ENCODE results near the gene GARIN3. TPM values are rescaled to one million over a fixed set of nuclear protein-coding genes. Genes with fewer than 3 reads are reported as not detected.

The GARIN3 gene
- total RNA-seq, 1 donor from 2014 or later, result not detected

GRCh38 chr5:157148734-157149615, 17.1 kb downstream of the GARIN3 start:
- no peaks in the 10 kb centered on the region for H3K27me3 Mint-ChIP-seq
- ChIA-PET CTCF (interaction anchor here (0.6 to 4.9 kb wide), 24 partner anchors 11 to 194 kb away, joined by 3 to 105 read pairs (median 4); no protein-coding TSS in a partner anchor), POLR2A (interaction anchor here (0.5 to 1.9 kb wide), 4 partner anchors 104 to 221 kb away, joined by 4 to 21 read pairs (median 5); no protein-coding TSS in a partner anchor)
- no peaks in the 10 kb centered on the region for H3K36me3 Mint-ChIP-seq (ENCODE audit: low read depth)
- peak; percentile 81 for ATAC-seq (ENCODE audit: low read depth)
- H3K9me3 Mint-ChIP-seq, result no peaks in the 10 kb centered on the region
- TF ChIP-seq, protein P1, sequence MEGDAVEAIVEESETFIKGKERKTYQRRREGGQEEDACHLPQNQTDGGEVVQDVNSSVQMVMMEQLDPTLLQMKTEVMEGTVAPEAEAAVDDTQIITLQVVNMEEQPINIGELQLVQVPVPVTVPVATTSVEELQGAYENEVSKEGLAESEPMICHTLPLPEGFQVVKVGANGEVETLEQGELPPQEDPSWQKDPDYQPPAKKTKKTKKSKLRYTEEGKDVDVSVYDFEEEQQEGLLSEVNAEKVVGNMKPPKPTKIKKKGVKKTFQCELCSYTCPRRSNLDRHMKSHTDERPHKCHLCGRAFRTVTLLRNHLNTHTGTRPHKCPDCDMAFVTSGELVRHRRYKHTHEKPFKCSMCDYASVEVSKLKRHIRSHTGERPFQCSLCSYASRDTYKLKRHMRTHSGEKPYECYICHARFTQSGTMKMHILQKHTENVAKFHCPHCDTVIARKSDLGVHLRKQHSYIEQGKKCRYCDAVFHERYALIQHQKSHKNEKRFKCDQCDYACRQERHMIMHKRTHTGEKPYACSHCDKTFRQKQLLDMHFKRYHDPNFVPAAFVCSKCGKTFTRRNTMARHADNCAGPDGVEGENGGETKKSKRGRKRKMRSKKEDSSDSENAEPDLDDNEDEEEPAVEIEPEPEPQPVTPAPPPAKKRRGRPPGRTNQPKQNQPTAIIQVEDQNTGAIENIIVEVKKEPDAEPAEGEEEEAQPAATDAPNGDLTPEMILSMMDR (IDR thresholded peaks at IDR 0.05), result peak; percentile 45
- H3K4me1 Mint-ChIP-seq, result peaks cover 8% of the 10 kb centered on the region
- intact Hi-C loops (cut with micrococcal nuclease), result loop anchor here (1.0 to 10.0 kb wide), 8 partner anchors 23 to 594 kb away; partner anchors contain the start of gene LSM11
- H3K4me3 Mint-ChIP-seq, result no peak overlapping the region
- no peak for DNase-seq
- no peak overlapping the region for H3K27ac Mint-ChIP-seq

- DNase-seq, result peak; percentile 24
- TF ChIP-seq, protein P1 (IDR thresholded peaks at IDR 0.05), result no peak
- Mint-ChIP-seq H3K27me3 (no peaks in the 10 kb centered on the region), H3K4me1 (peaks cover 45% of the 10 kb centered on the region), H3K27ac (peak overlapping the region; percentile 99), H3K9me3 (no peaks in the 10 kb centered on the region), H3K36me3 (ENCODE audit: low read depth) (peaks cover 22% of the 10 kb centered on the region), H3K4me3 (peak overlapping the region; percentile 99)
- intact Hi-C loops (cut with micrococcal nuclease), result loop anchor here (1.0 to 10.0 kb wide), 3 partner anchors 123 to 741 kb away; partner anchors contain the start of gene CYFIP2
- ChIA-PET POLR2A (interaction anchor here (0.6 to 2.8 kb wide), 19 partner anchors 10 to 588 kb away, joined by 3 to 47 read pairs (median 6); partner anchors contain the start of genes CYFIP2, HAVCR2 and THG1L), CTCF (interaction anchor here (1.3 to 2.4 kb wide), 2 partner anchors 29 to 110 kb away, joined by 3 to 21 read pairs; no protein-coding TSS in a partner anchor)
- ATAC-seq (ENCODE audit: low read depth), result peak; percentile 53
Observed at GRCh38 chr5:157143127-157143971, 22.7 kb downstream of the GARIN3 start.

GRCh38 chr5:157142317-157143126, 23.5 kb downstream of the GARIN3 start, which contains the start of gene MED7:
Gene MED7 (minus strand): TSS chr5:157142865. CDS start chr5:157139431, 3,434 bp downstream.
- ChIA-PET POLR2A (interaction anchor here (0.5 to 2.8 kb wide), 20 partner anchors 9 to 589 kb away, joined by 3 to 47 read pairs (median 6); partner anchors contain the start of genes CYFIP2, HAVCR2 and THG1L), CTCF (interaction anchor here (1.0 to 2.4 kb wide), 5 partner anchors 10 to 186 kb away, joined by 3 to 21 read pairs (median 4); no protein-coding TSS in a partner anchor)
- Mint-ChIP-seq H3K4me1 (peaks cover 45% of the 10 kb centered on the region), H3K4me3 (peak within 1 kb of the TSS; percentile 99), H3K27ac (peak within 1 kb of the TSS; percentile 99), H3K36me3 (ENCODE audit: low read depth) (peaks cover 30% of the 10 kb centered on the region), H3K27me3 (no peaks in the 10 kb centered on the region), H3K9me3 (no peaks in the 10 kb centered on the region)
- peak; percentile 97 for ATAC-seq (ENCODE audit: low read depth)
- intact Hi-C loops (cut with micrococcal nuclease), result loop anchor here (1.0 to 10.0 kb wide), 5 partner anchors 30 to 740 kb away; partner anchors contain the start of genes CYFIP2 and HAVCR2
- peak; percentile 75 for DNase-seq
- TF ChIP-seq, protein P1 (IDR thresholded peaks at IDR 0.05), result no peak

DNA sequence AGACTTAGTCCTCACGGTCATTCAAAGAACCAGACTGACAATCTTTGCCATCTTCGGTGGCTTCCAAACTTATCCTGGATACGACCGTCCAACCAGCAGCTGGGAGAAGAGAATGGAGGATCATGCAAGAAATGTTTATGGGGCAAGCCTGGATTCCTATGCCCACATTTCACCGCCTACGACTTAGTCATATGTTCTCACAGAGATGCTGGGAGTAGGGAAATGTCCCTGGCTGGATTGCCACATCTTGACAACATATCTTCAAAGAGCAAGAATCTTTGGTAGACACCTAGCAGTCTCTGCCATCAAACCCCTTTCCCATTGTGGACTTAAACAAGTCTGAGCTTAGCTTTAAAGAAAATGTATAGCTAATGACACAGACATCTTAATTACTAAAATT, 28.4 kb downstream of the GARIN3 start:
- H3K4me3 Mint-ChIP-seq, result no peak overlapping the region
- TF ChIP-seq, protein P1 (IDR thresholded peaks at IDR 0.05), result no peak
- ATAC-seq (ENCODE audit: low read depth) (no peak), DNase-seq (no peak)
- no peaks in the 10 kb centered on the region for H3K27me3 Mint-ChIP-seq
- H3K36me3 Mint-ChIP-seq (ENCODE audit: low read depth), result peaks cover 35% of the 10 kb centered on the region
- intact Hi-C loops (cut with micrococcal nuclease), result no loop called here
- POLR2A ChIA-PET, result no interaction called here
- peaks cover 39% of the 10 kb centered on the region for H3K4me1 Mint-ChIP-seq
- H3K27ac Mint-ChIP-seq, result no peak overlapping the region
- CTCF ChIA-PET, result interaction anchor here (0.6 kb wide), 2 partner anchors 9 to 12 kb away, joined by 3 read pairs; no protein-coding TSS in a partner anchor
- no peaks in the 10 kb centered on the region for H3K9me3 Mint-ChIP-seq
